Loucy (cell line): ENCODE results near the gene MACC1.

Experiments used
- H2AFZ ChIP-seq: fragments of 200-600 bp; sonication (generic); 2 replicates; pipeline ENCODE4 v1.6.0; 2016; ENCODE audit warnings: antibody characterized with exemption, mild to moderate bottlenecking, low read length, moderate library complexity
- H3F3A ChIP-seq: fragments of 200-600 bp; 2 replicates; pipeline ENCODE4 v1.6.0; 2016; ENCODE audit warnings: antibody characterized with exemption, low read depth, mild to moderate bottlenecking
- H3K27me3 ChIP-seq: fragments of 200-600 bp; sonication (generic); 2 replicates; pipeline ENCODE4 v1.6.1; 2014; ENCODE audit warnings: low read length, mild to moderate bottlenecking; ENCODE audit not compliant: insufficient read depth, poor library complexity, severe bottlenecking
- H3K36me3 ChIP-seq: fragments of 200-600 bp; sonication (generic); 2 replicates; pipeline ENCODE4 v1.6.1; 2016; ENCODE audit warnings: low read length; ENCODE audit not compliant: insufficient read depth
- H3K4me1 ChIP-seq: fragments of 200-600 bp; sonication (generic); 2 replicates; pipeline ENCODE4 v1.5.1; 2014; ENCODE audit warnings: low read length, mild to moderate bottlenecking; ENCODE audit not compliant: insufficient read depth, poor library complexity, severe bottlenecking
- H3K4me2 ChIP-seq: fragments of 200-600 bp; sonication (generic); 2 replicates; pipeline ENCODE4 v1.6.0; 2014; ENCODE audit warnings: antibody characterized with exemption, low read length, low read depth, mild to moderate bottlenecking; ENCODE audit not compliant: poor library complexity, severe bottlenecking
- H3K4me3 ChIP-seq: fragments of 200-600 bp; sonication (generic); 2 replicates; pipeline ENCODE4 v1.5.1; 2014; ENCODE audit warnings: low read length, mild to moderate bottlenecking, mixed read lengths; ENCODE audit not compliant: poor library complexity, severe bottlenecking
- H3K79me2 ChIP-seq: fragments of 200-600 bp; sonication (generic); 2 replicates; pipeline ENCODE4 v1.6.1; 2014; ENCODE audit warnings: low read length; ENCODE audit not compliant: insufficient read depth
- H3K9ac ChIP-seq: fragments of 200-600 bp; sonication (generic); 2 replicates; pipeline ENCODE4 v1.6.0; 2014; ENCODE audit warnings: mild to moderate bottlenecking, low read depth, low read length, moderate library complexity; ENCODE audit not compliant: poor library complexity, severe bottlenecking
- H3K9me2 ChIP-seq: fragments of 200-600 bp; sonication (generic); replicated peaks from 2 replicates; pipeline ENCODE4 v1.6.1; 2016; ENCODE audit warnings: low read depth, low read length, mixed read lengths
- H3K9me3 ChIP-seq: fragments of 200-600 bp; sonication (generic); 2 replicates; pipeline ENCODE4 v1.6.1; 2014; ENCODE audit warnings: mild to moderate bottlenecking, antibody characterized with exemption, low read length, low read depth; ENCODE audit not compliant: insufficient read depth
- H4K20me1 ChIP-seq: fragments of 200-600 bp; sonication (generic); 2 replicates; pipeline ENCODE4 v1.6.0; 2014; ENCODE audit warnings: antibody characterized with exemption, low read length, mild to moderate bottlenecking; ENCODE audit not compliant: insufficient read depth, poor library complexity, severe bottlenecking
- CTCF ChIP-seq: fragments of 200-600 bp; sonication (generic); conservative IDR thresholded peaks from 2 replicates; pipeline ENCODE4 v1.5.1; 2014; ENCODE audit warnings: mild to moderate bottlenecking, antibody characterized with exemption, low read length
- EZH2phosphoT487 ChIP-seq: fragments of 200-600 bp; IDR thresholded peaks from 2 replicates; pipeline ENCODE4 v1.6.1; 2018; ENCODE audit warnings: antibody characterized with exemption, mild to moderate bottlenecking, moderate library complexity, borderline replicate concordance

Gene MACC1

GRCh38 chr7:20220921-20221547 lies 3.9 kb upstream of the MACC1 start:
- Histone ChIP-seq H3K4me1 (peaks cover 39% of the 10 kb centered on the region), H3K4me3 (no peak overlapping the region), H3K9ac (peak overlapping the region; percentile 25)

GRCh38 chr7:20220293-20220761 lies 3.1 kb upstream of the MACC1 start:
- H3K4me1 ChIP-seq: peaks cover 41% of the 10 kb centered on the region
- peak overlapping the region; percentile 37 for H3K4me2 ChIP-seq
- peak overlapping the region; percentile 25 for H3K9ac ChIP-seq
- no peaks in the 10 kb centered on the region for H4K20me1 ChIP-seq
- H3K9me3 ChIP-seq: no peaks in the 10 kb centered on the region
- no peaks in the 10 kb centered on the region for H3K27me3 ChIP-seq
- no peaks in the 10 kb centered on the region for H3F3A ChIP-seq
- no peaks in the 10 kb centered on the region for H3K9me2 ChIP-seq
- TF ChIP-seq CTCF (no peak), EZH2phosphoT487 (no peak)
- H3K36me3 ChIP-seq: no peaks in the 10 kb centered on the region
- no peaks in the 10 kb centered on the region for H3K79me2 ChIP-seq
- peak overlapping the region; percentile 43 for H3K4me3 ChIP-seq
- peak overlapping the region; percentile 17; the same call in 1 of the 2 replicates for H2AFZ ChIP-seq

More at GRCh38 chr7:20220921-20221547, 3.9 kb upstream of the MACC1 start:
- no peak for TF ChIP-seq CTCF
- TF ChIP-seq EZH2phosphoT487: no peak
- no peaks in the 10 kb centered on the region for H4K20me1 ChIP-seq
- no peaks in the 10 kb centered on the region for H3K27me3 ChIP-seq
- no peaks in the 10 kb centered on the region for H3K9me3 ChIP-seq
- H3K9me2 ChIP-seq: no peaks in the 10 kb centered on the region
- no peaks in the 10 kb centered on the region for H3F3A ChIP-seq
- H3K79me2 ChIP-seq: no peaks in the 10 kb centered on the region
- no peaks in the 10 kb centered on the region for H3K36me3 ChIP-seq
- peak overlapping the region; percentile 37 for H3K4me2 ChIP-seq
- no peak overlapping the region for H2AFZ ChIP-seq

- Histone ChIP-seq H3K9me2 (no peaks in the 10 kb centered on the region), H2AFZ (peak overlapping the region; percentile 17), H3K27me3 (no peaks in the 10 kb centered on the region), H4K20me1 (no peaks in the 10 kb centered on the region), H3K79me2 (no peaks in the 10 kb centered on the region), H3K9ac (peak overlapping the region; percentile 25), H3K36me3 (no peaks in the 10 kb centered on the region), H3K4me2 (peak overlapping the region; percentile 37), H3F3A (no peaks in the 10 kb centered on the region), H3K9me3 (no peaks in the 10 kb centered on the region), H3K4me3 (peak overlapping the region; percentile 43), H3K4me1 (peaks cover 43% of the 10 kb centered on the region)
- TF ChIP-seq EZH2phosphoT487 (no peak), CTCF (no peak)
Measured at GRCh38 chr7:20219446-20220292, 2.5 kb upstream of the MACC1 start.
